HPDE6-E6E7 (cell line): ENCODE data around the gene MMP21.
A peak's percentile ranks its signal among the peaks of the same experiment; 100 is the strongest.

Experiments
- DNase-seq: peaks from one replicate; pipeline ENCODE4 v3.0.0; 2011; ENCODE audit warnings: missing footprints; ENCODE audit errors: extremely low spot score

Gene MMP21

DNA sequence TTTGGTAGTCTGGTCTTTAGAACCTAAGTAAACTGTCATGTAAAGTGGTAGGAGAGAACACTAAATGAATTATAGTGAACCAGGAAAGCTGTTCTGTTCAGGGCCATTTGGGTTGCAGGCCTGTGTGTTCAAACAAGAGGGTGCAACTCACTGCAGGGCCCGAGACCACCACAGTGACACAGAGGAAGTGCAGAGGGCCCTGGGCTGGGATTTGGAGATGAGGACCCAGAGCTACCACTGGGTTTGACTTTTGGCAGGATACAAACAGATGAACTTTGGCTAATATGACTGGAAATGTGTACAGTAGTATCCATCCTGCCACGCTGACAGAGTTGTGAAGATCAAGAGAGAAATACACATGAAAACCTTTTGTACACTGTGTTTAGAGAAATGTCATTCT, 9.8 kb downstream of the MMP21 start:
- DNase-seq, result no peak

DNA sequence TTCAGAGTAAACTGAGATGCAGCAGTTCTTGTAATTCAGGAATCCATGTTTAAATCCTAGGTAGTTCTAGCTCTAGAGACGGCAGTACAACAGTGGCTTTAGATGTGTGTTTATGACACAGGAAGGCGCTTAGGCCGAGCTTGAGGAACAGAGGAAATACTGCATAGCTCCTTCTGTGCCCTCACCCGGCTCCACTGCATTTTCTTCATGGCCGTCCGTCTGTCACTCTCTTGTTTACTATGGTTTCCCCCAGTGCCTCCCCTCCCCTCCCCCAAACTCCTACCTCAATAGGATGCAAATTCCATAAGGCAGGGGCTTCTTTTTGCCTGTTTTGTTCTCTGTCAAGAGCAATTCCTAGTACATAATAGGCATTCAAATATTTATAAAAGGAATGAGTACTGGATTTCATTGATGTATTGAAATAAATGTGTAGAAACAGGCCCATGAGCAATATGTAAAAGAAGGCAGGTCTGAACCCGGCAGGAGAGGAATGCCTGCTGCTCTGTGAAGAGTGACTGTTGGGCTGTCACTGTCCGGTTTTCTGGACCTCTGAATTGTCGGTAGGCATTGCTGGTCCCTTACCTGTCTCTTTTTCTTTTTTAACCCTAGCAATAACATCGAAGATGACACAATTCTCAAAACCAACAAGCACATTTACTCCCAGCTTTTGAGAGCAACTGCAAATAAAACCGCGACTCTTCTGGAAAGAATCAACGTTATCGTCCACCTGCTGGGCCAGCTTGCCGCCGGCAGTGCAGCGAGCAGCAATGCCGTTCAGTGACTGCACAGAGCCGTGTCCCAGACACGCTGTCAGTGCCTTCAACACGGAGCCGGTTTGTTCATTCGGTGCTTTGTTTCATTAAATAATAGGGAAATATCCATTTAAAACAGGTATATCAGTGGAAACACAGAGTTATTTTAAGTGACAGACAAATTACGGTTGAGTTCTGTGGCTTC, 12.7 kb downstream of the MMP21 start:
- no peak for DNase-seq

DNA sequence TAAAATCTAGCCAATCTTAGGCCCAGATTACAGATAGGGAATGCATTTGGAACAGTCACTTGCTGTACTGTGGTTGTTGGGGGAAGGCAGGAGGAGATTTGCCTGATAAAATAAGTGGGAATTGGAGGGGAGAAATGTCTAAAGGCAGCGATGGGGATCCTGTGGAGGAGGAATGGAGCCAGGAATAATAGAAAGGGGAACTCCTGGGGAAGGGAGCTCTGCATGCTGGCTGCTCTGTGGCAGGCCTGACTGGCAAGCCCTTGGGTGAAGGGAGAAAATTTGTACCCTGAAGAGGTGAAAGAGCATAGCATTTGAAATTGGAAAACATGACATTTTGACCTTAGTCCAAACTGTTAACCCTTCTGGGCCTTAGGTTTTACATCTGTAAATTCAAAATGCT, 13.7 kb downstream of the MMP21 start:
- no peak for DNase-seq

DNA sequence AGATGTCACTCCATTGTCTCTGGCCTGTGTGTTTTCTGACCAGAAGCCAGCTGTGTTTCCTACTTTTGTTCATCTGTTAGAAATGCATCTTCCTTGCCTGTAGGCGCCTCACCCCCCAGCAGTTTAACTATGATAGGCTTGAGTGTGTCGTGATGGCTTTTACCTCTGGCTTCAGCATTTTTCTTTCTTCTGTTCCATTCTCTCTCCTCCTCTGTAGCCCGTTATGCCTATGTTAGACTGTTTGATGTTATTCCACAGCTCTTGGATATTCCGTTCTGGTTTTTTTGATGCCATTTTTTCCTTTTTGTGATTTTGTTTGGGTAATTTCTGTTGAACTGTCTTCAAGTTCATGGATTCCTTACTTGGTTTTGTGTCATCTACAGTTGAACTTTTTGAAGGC, 17.9 kb downstream of the MMP21 start:
- DNase-seq, result no peak

- no peak for DNase-seq
Measured at GRCh38 chr10:125756853-125757487, 18.7 kb downstream of the MMP21 start.

DNA sequence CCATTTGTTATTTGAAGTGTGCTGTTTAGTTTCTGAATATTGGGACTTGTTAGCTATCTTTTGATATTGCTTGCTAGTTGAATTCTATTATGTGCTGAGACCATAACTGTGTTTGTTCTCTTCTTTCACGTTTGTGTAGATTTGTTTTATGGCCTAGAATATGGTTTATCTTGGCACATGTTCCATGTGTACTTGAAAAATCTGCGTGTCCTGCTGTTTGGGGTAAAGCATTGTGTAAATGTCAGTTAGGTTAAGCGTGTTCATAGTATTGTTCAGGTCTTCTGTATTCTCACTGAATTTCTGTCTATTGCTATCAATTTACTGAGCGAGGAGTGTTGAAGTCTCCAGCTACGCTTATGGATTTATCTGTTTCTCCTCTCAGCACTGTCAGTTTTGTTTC, 19.4 kb downstream of the MMP21 start:
- no peak for DNase-seq

- no peak for DNase-seq
Measured at GRCh38 chr10:125747417-125747816, 28.2 kb downstream of the MMP21 start.

GRCh38 chr10:125744909-125745308, 30.7 kb downstream of the MMP21 start:
- no peak for DNase-seq

DNA sequence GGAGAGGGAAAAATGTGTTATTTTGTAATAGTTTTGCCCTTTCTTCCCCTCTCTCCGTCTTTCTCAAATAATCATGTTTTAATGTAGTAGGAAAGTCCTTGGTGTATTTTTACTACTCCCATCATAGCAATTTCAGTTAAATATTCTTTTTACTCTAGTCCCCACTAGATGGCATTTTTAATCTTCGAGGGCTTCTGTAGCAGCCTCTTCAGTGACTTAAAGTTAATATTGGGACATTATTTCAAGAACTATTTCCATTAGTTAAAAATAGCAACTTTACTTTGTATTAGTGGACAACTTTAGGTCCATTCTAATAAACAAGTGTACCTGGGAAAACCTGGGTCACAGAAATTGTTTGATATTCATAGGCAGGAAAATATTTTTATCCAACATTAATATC, 33.2 kb downstream of the MMP21 start:
- no peak for DNase-seq

- no peak for DNase-seq
Measured at GRCh38 chr10:125739994-125740679, 35.5 kb downstream of the MMP21 start.

- DNase-seq, result no peak
Measured at GRCh38 chr10:125738206-125738605, 37.4 kb downstream of the MMP21 start.

- no peak for DNase-seq
Measured at GRCh38 chr10:125734823-125735222, 40.8 kb downstream of the MMP21 start.

DNA sequence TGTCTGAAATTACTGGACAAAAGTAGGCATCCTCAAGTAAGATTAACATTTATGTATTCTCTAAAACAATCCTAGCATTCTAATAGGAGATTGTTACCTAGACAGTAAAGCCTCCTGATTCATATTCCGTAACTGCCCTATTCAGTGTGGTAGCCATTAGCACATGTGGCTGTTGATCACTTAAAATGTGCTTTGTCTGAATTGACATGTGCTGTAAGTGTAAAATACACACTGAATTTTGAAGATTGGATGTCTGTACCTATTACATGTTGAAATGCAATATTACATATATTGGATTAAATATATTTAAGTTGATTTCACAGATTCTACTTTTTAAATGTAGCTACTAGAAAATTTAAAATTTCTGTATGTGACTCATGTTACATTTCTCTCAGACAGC, 41.5 kb downstream of the MMP21 start:
- DNase-seq, result no peak

GRCh38 chr10:125727436-125727835, 48.2 kb downstream of the MMP21 start:
- DNase-seq, result no peak

- DNase-seq, result no peak
Measured at GRCh38 chr10:125726914-125727313, 48.7 kb downstream of the MMP21 start.

DNA sequence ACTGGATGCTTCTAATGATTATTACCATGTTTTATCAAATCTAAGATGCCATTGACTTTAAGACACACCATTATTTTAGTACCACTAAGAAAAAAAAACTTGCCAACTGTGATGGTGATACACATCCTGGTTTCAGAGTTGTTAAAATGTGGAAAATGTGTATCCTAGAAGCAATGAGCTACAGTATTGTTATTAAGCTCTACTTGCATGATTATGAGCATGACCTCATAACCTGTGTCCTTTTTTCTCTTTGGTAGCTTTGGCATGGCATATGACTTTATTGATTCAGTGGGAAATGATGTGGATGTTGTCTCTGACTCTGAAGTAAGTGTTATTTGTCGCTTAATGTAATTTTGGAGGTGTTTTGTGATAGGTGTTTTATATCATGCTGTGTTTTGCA, 52.8 kb downstream of the MMP21 start:
- DNase-seq, result no peak

- no peak for DNase-seq
Measured at GRCh38 chr10:125721035-125721434, 54.6 kb downstream of the MMP21 start.

DNA sequence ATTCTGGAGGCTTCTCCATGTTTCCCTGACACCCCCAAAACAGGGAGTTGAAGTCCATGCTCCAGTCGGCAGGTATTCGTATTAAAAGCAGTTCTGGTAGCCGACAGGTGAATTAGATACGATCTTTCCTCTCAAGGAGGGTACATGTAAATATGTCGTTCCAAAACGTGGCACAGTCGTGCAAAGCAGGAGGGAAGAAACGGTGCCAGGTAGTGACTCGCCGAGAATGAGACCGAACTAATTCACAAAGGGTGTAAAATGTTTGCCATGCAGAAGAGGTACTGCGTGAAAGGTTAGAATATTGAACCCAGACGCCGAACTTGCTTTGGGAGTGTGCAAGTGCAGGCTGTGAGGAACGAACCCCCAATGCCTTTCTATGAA, 55.6 kb downstream of the MMP21 start:
- no peak for DNase-seq

DNA sequence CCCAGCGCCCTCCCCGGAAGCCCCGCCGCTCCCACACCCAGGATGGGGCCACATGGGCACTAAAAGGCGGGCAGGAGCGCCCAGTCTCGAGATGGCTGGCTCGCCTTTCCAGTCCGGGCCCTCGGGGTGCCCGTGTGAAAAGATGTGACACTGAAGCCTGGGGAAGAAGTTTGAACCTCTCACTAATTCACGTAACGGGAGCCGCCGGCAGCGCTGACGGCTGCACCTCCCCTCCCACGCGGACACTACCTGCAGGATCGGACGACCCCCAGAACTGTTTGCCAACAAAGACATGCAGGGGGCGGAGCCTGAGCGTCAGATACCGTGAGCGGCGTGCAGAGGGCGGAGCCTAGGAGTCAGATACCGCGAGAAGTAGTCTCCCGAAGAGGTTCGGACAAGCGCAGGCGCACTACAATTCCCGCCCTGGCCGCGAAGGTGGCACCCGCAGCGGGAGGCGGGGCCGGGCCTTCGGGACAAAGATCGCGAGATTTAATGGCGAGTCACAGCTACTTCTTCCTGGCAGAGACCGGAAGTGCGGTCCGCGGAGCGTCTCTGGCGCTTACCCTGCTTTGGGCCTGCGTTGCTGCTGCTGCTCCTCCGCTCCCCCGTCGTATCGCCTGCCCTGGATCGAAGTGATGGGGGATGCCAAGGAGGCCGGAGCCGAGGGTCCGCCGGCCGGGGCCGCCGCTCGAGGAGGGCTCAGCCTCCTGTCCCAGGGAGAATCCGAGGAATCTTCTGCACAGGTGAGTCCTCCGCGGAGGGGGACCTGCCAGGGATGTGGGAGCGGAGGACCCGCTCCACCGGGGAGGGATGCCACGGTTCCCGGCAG, 56.2 kb downstream of the MMP21 start, which contains the start of gene EDRF1:
EDRF1 (plus strand) TSS at position 537 of the 829 bp plus-strand sequence; CDS start at position 636, 99 bp downstream.
- peak; percentile 94 for DNase-seq
